Endodermal cell (in vitro differentiated cells): ENCODE data around the gene LCN9. TPM values are rescaled to one million over a fixed set of nuclear protein-coding genes. Genes with fewer than 3 reads are reported as not detected.

Experiments
- DNase-seq: peaks from one replicate; pipeline ENCODE4 v3.0.0-alpha.2; 2017
- H3K27ac ChIP-seq: 2 replicates; pipeline ENCODE4 v1.5.1; 2013; ENCODE audit warnings: mild to moderate bottlenecking, low read depth, low read length, moderate library complexity
- H3K27me3 ChIP-seq: 2 replicates; pipeline ENCODE4 v1.6.1; 2013; ENCODE audit warnings: mild to moderate bottlenecking, low read length, moderate library complexity; ENCODE audit not compliant: insufficient read depth, control insufficient read depth, poor library complexity, severe bottlenecking
- H3K36me3 ChIP-seq: 2 replicates; pipeline ENCODE4 v1.7.0; 2013; ENCODE audit warnings: mild to moderate bottlenecking, low read length, moderate library complexity; ENCODE audit not compliant: control insufficient read depth, insufficient read depth
- H3K4me1 ChIP-seq: one replicate; pipeline ENCODE4 v1.7.0; 2013; ENCODE audit warnings: low read length; ENCODE audit not compliant: control insufficient read depth, insufficient read depth
- H3K4me3 ChIP-seq: 2 replicates; pipeline ENCODE4 v1.5.1; 2013; ENCODE audit warnings: mild to moderate bottlenecking, low read length, moderate library complexity
- H3K9ac ChIP-seq: 2 replicates; pipeline ENCODE4 v1.6.1; 2013; ENCODE audit warnings: mild to moderate bottlenecking, low read length, moderate library complexity; ENCODE audit not compliant: poor library complexity, severe bottlenecking; ENCODE audit errors: extremely low read depth
- H3K9me3 ChIP-seq: 2 replicates; pipeline ENCODE4 v1.6.1; 2013; ENCODE audit warnings: mild to moderate bottlenecking, low read length, moderate library complexity; ENCODE audit not compliant: control insufficient read depth
- H3K27ac Mint-ChIP-seq: 2 replicates; pipeline ENCODE4 v1.8.0; 2020; ENCODE audit warnings: mixed read lengths
- H3K27me3 Mint-ChIP-seq: 2 replicates; pipeline ENCODE4 v1.8.0; 2021; ENCODE audit warnings: mild to moderate bottlenecking, mixed read lengths; ENCODE audit not compliant: insufficient read depth
- H3K36me3 Mint-ChIP-seq: 2 replicates; pipeline ENCODE4 v1.8.0; 2020; ENCODE audit warnings: low read depth, mixed read lengths
- H3K4me1 Mint-ChIP-seq: 2 replicates; pipeline ENCODE4 v1.8.0; 2020; ENCODE audit warnings: mixed read lengths
- H3K4me3 Mint-ChIP-seq: 2 replicates; pipeline ENCODE4 v1.8.0; 2020; ENCODE audit warnings: mild to moderate bottlenecking, moderate library complexity, mixed read lengths
- H3K9me3 Mint-ChIP-seq: 2 replicates; pipeline ENCODE4 v1.8.0; 2020; ENCODE audit warnings: mild to moderate bottlenecking, mixed read lengths
- CTCF ChIP-seq: fragments of 200-600 bp; sonication (generic); conservative IDR thresholded peaks from 2 replicates; pipeline ENCODE4 v1.5.0; 2021; ENCODE audit warnings: antibody characterized with exemption, mild to moderate bottlenecking
- WGBS, 2 experiments: methylation state at CpG; one replicate each; pipeline versions ENCODE4 v1.1.5 to v1.1.7; 2013; ENCODE audit warnings: missing lambda C conversion rate in 2 of 2, mixed read lengths in 1 of 2; ENCODE audit not compliant: insufficient coverage in 1 of 2, insufficient read length in 1 of 2; 5-methylcytosine and 5-hydroxymethylcytosine counted together
- total RNA-seq, 2 donors: library from RNA; stranded (reverse); fragmentation: NEBNext Ultra II Directional in 1 of 2; extraction: Animal tissue kit (Norgen Biotek cat#: 25700) in 1 of 2; gene quantifications; 2 replicates in 1 of 2; 3 replicates in 1 of 2; pipeline ENCODE4 v1.2.1, GENCODE V29; 2021

LCN9 gene
- total RNA-seq, 2 donors from 2014 or later, result 0.46 to 10.7 TPM

- Mint-ChIP-seq H3K9me3 (no peaks in the 10 kb centered on the region), H3K36me3 (no peaks in the 10 kb centered on the region), H3K27ac (no peak overlapping the region), H3K4me1 (no peaks in the 10 kb centered on the region), H3K4me3 (no peak overlapping the region), H3K27me3 (peaks cover 28% of the 10 kb centered on the region)
- no peak for TF ChIP-seq CTCF
- Histone ChIP-seq H3K9ac (no peak overlapping the region), H3K27me3 (peaks cover 38% of the 10 kb centered on the region), H3K4me1 (no peaks in the 10 kb centered on the region), H3K36me3 (no peaks in the 10 kb centered on the region), H3K9me3 (no peaks in the 10 kb centered on the region), H3K27ac (no peak overlapping the region), H3K4me3 (no peak overlapping the region)
- DNase-seq, result no peak
- WGBS, 2 experiments, result 77 to 82% methylated on average over 8 to 10 of the region's 10 CpGs
Observed at GRCh38 chr9:135711881-135712280, 48.8 kb downstream of the LCN9 start.

GRCh38 chr9:135712613-135713295 is 49.6 kb downstream of the LCN9 start:
- WGBS, 2 experiments, result 75 to 76% methylated on average over 14 to 15 of the region's 16 CpGs
- Mint-ChIP-seq H3K4me1 (no peaks in the 10 kb centered on the region), H3K9me3 (no peaks in the 10 kb centered on the region), H3K27me3 (peaks cover 28% of the 10 kb centered on the region), H3K36me3 (no peaks in the 10 kb centered on the region), H3K4me3 (peak overlapping the region; percentile 18), H3K27ac (no peak overlapping the region)
- no peak for DNase-seq
- no peak overlapping the region for H3K9ac ChIP-seq
- H3K27me3 ChIP-seq, result peaks cover 40% of the 10 kb centered on the region
- no peaks in the 10 kb centered on the region for H3K36me3 ChIP-seq
- no peak overlapping the region for H3K4me3 ChIP-seq
- no peaks in the 10 kb centered on the region for H3K4me1 ChIP-seq
- no peak for TF ChIP-seq CTCF
- no peak overlapping the region for H3K27ac ChIP-seq
- H3K9me3 ChIP-seq, result no peaks in the 10 kb centered on the region

- peaks cover 40% of the 10 kb centered on the region for H3K27me3 ChIP-seq
- Mint-ChIP-seq H3K4me3 (peak overlapping the region; percentile 13), H3K9me3 (no peaks in the 10 kb centered on the region), H3K4me1 (no peaks in the 10 kb centered on the region), H3K27me3 (peaks cover 28% of the 10 kb centered on the region), H3K36me3 (no peaks in the 10 kb centered on the region), H3K27ac (no peak overlapping the region)
- no peak overlapping the region for H3K4me3 ChIP-seq
- no peak overlapping the region for H3K9ac ChIP-seq
- H3K9me3 ChIP-seq, result no peaks in the 10 kb centered on the region
- H3K36me3 ChIP-seq, result no peaks in the 10 kb centered on the region
- no peak for TF ChIP-seq CTCF
- peak; percentile 90 for DNase-seq
- no peaks in the 10 kb centered on the region for H3K4me1 ChIP-seq
- H3K27ac ChIP-seq, result no peak overlapping the region
- 3 to 7% methylated on average over 12 to 103 of the region's 103 CpGs for WGBS, 2 experiments
Observed at GRCh38 chr9:135714242-135715055, 51.3 kb downstream of the LCN9 start.
